PC-9 (cell line): ENCODE data around the gene SEMA4C.

Experiments
- CTCF ChIP-seq: fragments of 200-600 bp; sonication (generic); conservative IDR thresholded peaks from 2 replicates; pipeline ENCODE4 v1.6.1; 2017; ENCODE audit warnings: mixed run types, antibody characterized with exemption, mild to moderate bottlenecking, moderate library complexity
- EZH2 ChIP-seq: fragments of 200-600 bp; sonication (generic); IDR thresholded peaks from 2 replicates; pipeline ENCODE4 v1.8.0; 2017; ENCODE audit warnings: antibody characterized with exemption, low read depth

- TF ChIP-seq CTCF (no peak), EZH2 (no peak)
These were observed 10.7 kb downstream of the SEMA4C start for GRCh38 chr2:96859099-96859649.
